Measurements from ENCODE around the gene HSF5.

- TF ChIP-seq CTCF (IDR thresholded peaks at IDR 0.05; ENCODE audit: low read length) (no peak), EZH2phosphoT487 (IDR thresholded peaks at IDR 0.05; ENCODE audit: low read length) (no peak)
Measured at GRCh38 chr17:58383892-58384462, 104.2 kb downstream of the HSF5 start.

Data from MM.1S (cell line).